Embryonic facial prominence (tissue), 1 donor: Measurements from ENCODE around the gene NAPEPLD.
"Not testable (repeated sequence)": the region's sequence is repeated elsewhere in the genome, so short reads cannot be mapped to it uniquely, and the experiment has no call there.

ENCODE experiments used
- DNase-seq: peaks from one replicate; pipeline ENCODE4 v3.0.0-alpha.2; 2016; ENCODE audit errors: extremely low spot score

Gene NAPEPLD

GRCh38 chr7:103106703-103107070 lies 42.2 kb downstream of the NAPEPLD start:
- not testable (repeated sequence) for DNase-seq

- no peak for DNase-seq
Observed at GRCh38 chr7:103106005-103106702, 42.7 kb downstream of the NAPEPLD start.

- DNase-seq, result no peak
Observed at GRCh38 chr7:103101543-103101942, 47.4 kb downstream of the NAPEPLD start.

DNA sequence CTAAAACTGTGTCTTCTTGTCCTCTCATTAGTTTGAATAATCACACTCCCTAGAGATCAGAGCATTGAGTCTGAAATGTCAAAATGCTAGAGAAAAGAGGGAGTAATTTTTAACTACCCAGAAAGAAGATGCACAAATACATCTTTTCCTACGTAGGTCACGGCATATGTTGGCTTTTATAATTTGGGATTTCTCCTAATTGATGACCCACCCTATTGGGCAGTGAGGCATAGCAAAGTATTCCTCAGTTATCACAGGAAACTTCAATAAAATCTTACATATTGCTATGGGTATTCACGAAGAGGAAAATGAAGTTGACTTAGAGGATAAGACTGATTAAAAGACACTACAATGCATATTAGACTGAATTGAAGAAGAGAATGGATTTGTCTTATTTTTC lies 48.6 kb downstream of the NAPEPLD start:
- DNase-seq, result no peak

- DNase-seq, result no peak
Observed at GRCh38 chr7:103097041-103097440, 51.9 kb downstream of the NAPEPLD start.

DNA sequence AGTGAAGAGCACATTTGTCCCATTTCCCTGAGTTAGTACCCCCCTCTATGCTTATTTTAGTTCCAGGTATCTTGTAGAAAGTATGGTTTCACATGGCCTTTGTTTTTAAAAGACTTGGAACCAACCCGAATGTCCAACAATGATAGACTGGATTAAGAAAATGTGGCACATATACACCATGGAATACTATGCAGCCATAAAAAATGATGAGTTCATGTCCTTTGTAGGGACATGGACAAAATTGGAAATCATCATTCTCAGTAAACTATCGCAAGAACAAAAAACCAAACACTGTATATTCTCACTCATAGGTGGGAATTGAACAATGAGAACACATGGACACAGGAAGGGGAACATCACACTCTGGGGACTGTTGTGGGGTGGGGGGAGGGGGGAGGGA lies 53.3 kb downstream of the NAPEPLD start:
- not testable (repeated sequence) for DNase-seq

- DNase-seq, result no peak
Observed at GRCh38 chr7:103094102-103094501, 54.8 kb downstream of the NAPEPLD start.

DNA sequence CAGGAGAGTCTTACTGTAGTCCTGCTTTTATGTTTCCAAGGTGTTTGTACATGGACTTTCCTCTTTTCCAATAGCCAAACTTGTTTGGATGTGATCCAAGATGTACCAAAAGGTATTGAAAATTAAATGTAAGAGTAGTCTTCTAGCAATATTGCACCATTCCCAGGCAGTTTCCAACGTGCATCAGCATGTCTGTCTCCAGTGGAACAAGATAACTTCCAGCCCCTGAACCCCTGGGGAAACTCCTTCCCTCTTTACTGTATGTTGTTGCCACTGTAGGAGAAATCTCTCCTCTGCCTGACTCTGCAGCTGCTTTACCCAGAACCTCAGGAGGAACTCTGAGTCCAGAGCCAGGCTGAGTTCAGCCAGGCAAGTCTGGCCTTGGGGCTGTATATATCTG lies 55.5 kb downstream of the NAPEPLD start:
- DNase-seq, result no peak

- not testable (repeated sequence) for DNase-seq
Observed at GRCh38 chr7:103092321-103092720, 56.6 kb downstream of the NAPEPLD start.

- DNase-seq, result no peak
Observed at GRCh38 chr7:103083210-103083609, 65.7 kb downstream of the NAPEPLD start.

DNA sequence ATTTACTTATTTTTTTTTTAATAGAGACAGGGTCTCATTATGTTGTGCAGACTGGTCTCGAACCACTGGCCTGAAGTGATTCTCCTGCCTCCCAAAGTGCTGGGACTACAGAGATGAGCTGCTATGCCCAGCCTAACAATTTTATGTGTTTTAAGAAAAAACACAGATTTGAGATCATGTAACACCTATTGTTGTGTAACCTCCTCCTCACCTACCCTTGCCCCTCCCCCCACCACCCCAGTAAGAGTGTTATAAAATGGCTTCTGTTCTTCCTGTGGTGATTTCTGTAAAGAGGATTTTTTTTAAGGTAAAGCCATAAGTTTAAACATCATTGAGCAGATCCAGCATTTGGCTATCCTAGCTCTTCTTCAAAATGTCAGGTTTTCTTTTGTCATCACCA lies 66.4 kb downstream of the NAPEPLD start:
- no peak for DNase-seq

- no peak for DNase-seq
Observed at GRCh38 chr7:103080923-103081322, 68.0 kb downstream of the NAPEPLD start.

DNA sequence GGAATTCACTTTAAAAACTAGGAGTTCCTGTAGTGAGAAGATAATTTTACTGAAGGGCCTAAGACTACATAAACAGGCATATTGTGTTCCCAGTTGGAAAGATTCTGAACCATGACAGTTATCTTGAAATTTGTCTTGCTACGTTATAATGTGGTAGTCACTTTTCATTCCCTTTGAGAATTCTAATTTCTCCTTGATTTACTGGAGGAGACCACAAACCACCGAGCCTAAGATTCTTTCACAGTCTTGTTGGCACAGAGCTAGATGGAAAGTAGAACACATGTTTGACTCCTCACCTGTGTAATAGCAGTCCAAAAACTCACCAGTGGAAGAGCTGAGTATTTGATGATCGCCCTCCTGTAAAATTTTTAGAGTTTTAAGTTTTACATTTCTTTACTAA lies 69.1 kb downstream of the NAPEPLD start:
- no peak for DNase-seq

DNA sequence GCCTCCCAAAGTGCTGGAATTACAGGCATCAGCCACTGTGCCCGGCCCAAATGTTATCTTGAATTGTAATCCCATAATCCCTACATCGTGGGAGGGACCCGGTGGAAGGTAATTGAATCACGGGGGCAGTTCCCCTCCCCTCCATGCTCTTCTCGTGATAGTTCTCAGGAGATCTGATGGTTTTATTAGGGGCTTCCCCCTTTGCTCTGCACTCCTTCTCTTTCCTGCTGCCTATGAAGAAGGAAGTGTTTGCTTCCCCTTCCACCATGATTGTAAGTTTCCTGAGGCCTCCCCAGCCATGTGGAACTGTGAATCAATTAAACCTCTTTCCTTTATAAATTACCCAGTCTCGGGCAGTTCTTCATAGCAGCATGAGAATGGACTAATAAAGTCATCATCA lies 70.7 kb downstream of the NAPEPLD start:
- not testable (repeated sequence) for DNase-seq

GRCh38 chr7:103077318-103077717 lies 71.6 kb downstream of the NAPEPLD start:
- no peak for DNase-seq

- no peak for DNase-seq
Observed at GRCh38 chr7:103076764-103077163, 72.1 kb downstream of the NAPEPLD start.

DNA sequence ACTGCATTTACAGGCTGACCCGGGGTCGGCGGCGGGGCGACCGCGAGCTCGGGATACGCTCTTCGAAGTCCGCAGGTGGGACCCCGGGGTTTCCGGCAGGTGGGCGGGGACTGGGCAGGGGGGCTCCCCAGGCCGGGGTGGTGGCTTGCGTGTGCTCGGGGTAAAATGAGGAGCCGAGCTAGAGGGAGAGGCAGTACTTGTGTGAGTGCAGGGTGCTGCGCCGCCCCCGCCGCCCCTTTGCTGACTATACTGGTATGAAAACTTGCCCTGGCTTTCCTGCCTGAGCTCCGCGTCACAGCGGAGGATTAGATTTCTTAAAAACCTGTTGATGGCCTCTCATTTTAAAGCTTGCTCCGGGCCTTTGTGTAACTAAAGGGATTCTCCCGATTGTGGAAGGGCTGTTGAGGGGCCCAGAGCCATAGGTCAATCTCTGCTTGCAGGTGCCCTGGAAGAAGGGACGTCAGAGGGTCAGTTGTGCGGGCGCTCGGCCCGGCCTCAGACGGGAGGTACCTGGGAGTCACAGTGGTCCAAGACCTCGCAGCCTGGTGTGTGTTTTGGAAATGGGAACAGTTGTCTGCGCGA lies 73.5 kb downstream of the NAPEPLD start:
- DNase-seq, result peak; percentile 52

DNA sequence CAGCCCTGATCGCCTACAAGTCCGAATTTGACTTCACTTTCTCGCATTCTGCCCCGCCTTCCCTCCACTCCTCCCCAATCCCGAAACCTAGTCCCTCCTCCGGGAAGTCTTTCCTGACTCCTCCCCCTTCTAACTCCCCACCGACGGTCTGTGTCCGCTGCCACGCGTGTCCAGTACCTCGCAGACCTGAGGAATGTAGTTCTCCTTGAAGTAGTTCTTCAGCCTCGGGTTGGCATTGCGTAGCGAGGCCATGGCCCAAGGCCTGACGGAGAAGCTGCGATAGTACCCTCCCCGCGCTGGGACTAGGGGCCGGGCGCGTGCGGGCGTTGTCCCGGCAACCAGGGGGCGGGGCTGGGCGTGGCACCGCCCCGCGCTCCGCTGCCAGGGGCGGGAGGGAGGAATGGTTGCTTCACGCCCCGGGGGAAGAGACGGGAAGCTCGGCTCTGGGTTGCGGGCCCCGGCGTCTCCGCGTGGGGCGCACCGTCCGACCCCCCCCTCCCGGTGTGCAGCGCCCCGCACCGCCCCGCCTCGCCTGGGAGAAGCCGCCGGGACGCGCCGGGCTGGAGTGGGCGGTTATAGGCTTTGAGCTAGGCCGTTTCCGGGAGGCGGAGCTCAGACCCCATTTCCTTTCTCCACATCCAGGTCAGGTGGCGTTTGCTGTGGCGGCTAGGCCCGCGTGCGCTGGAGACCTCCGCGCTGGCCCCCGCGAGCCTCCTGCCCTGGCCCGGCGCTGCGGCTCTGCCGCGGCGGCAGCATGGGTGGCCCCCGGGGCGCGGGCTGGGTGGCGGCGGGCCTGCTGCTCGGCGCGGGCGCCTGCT lies 74.2 kb downstream of the NAPEPLD start, which contains the start of the genes ARMC10 and FBXL13:
Gene ARMC10, plus strand, starts transcription at position 622 of the 818 bp plus-strand sequence. Its CDS starts 133 bp downstream, at position 755.
Gene FBXL13, minus strand, starts transcription at position 278 of the 818 bp plus-strand sequence.
- peak; percentile 79 for DNase-seq

GRCh38 chr7:103073989-103074518 lies 74.8 kb downstream of the NAPEPLD start:
- DNase-seq, result no peak

GRCh38 chr7:103071000-103071399 lies 77.9 kb downstream of the NAPEPLD start:
- DNase-seq, result no peak

DNA sequence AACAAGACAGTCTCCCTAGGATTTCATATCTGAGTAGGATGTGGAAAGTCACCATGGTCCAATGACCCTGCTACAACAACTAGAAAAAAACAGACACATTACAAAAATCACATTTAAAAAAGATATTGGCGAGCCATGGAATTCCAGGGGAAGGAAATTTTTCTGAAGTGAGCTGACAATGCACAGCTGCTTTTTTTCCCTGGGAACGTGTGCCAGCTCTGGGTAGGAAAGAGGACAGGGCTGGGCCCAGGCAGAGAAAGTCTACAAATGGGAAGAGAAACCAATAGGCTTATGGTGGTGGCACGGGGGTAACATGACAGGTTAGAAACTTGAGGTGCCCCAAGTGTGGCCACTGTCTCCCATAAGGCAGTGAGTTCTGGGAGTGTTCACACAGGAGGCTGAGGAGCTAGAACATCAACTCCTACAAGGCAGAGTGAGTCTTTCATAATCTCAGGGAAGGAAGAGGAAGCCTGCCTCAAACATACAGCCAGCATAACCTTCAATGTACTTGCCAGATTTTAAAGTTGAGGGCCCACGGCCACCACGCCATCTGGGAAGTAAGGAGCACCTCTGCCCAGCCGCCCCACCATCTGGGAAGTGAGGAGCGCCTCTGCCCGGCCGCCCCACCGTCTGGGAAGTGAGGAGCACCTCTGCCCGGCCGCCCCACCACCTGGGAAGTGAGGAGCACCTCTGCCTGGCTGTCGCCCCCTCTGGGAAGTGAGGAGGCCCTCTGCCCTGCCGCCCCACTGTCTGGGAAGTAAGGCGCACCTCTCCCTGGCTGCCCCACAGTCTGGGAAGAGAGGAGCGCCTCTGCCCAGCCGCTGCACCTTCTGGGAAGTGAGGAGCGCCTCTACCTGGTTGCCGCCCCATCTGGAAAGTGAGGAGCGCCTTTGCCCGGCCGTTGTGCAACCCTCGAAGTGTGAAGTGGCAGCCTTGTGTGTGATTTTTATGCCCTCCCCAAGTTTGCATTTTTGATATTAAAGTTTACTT lies 80.2 kb downstream of the NAPEPLD start:
- DNase-seq, result no peak
